Measurements from ENCODE around the gene RSBN1L.

Gene RSBN1L

GRCh38 chr7:77734659-77735421 is 38.6 kb downstream of the RSBN1L start:
- no peak for DNase-seq

GRCh38 chr7:77735457-77735856 is 39.2 kb downstream of the RSBN1L start:
- no peak for DNase-seq

- no peak for DNase-seq
These were observed 40.7 kb downstream of the RSBN1L start for GRCh38 chr7:77736991-77737390.

- no peak for DNase-seq
These were observed 42.1 kb downstream of the RSBN1L start for GRCh38 chr7:77738382-77738781.

GRCh38 chr7:77738871-77739270 is 42.6 kb downstream of the RSBN1L start:
- no peak for DNase-seq

GRCh38 chr7:77740257-77740656 is 44.0 kb downstream of the RSBN1L start:
- no peak for DNase-seq

GRCh38 chr7:77743518-77743917 is 47.3 kb downstream of the RSBN1L start:
- DNase-seq, result no peak

GRCh38 chr7:77745746-77746145 is 49.5 kb downstream of the RSBN1L start:
- no peak for DNase-seq

GRCh38 chr7:77746164-77746823 is 50.0 kb downstream of the RSBN1L start:
- DNase-seq, result no peak

GRCh38 chr7:77746824-77747165 is 50.5 kb downstream of the RSBN1L start:
- no peak for DNase-seq

GRCh38 chr7:77747178-77747577 is 50.9 kb downstream of the RSBN1L start:
- no peak for DNase-seq

- DNase-seq, result no peak
These were observed 51.5 kb downstream of the RSBN1L start for GRCh38 chr7:77747718-77748117.

- DNase-seq, result no peak
These were observed 55.8 kb downstream of the RSBN1L start for GRCh38 chr7:77752016-77752415.

- DNase-seq, result no peak
These were observed 56.9 kb downstream of the RSBN1L start for GRCh38 chr7:77753173-77753572.

GRCh38 chr7:77757589-77757988 is 61.3 kb downstream of the RSBN1L start:
- no peak for DNase-seq

- peak; percentile 56 to 75 for DNase-seq
These were observed 63.1 kb downstream of the RSBN1L start for GRCh38 chr7:77759294-77759889.

- DNase-seq, result no peak
These were observed 64.7 kb downstream of the RSBN1L start for GRCh38 chr7:77760809-77761453.

GRCh38 chr7:77765481-77765880 is 69.2 kb downstream of the RSBN1L start:
- DNase-seq, result no peak

GRCh38 chr7:77765906-77766800 is 69.9 kb downstream of the RSBN1L start:
- no peak for DNase-seq

- DNase-seq, result no peak
These were observed 70.7 kb downstream of the RSBN1L start for GRCh38 chr7:77766801-77767605.

- DNase-seq, result no peak
These were observed 74.1 kb downstream of the RSBN1L start for GRCh38 chr7:77770316-77770715.

GRCh38 chr7:77771901-77772300 is 75.6 kb downstream of the RSBN1L start:
- DNase-seq, result no peak
